Fibroblast of lung (primary cell): ENCODE data around the gene TSPAN16. TPM values are rescaled to one million over a fixed set of nuclear protein-coding genes. Genes with fewer than 3 reads are reported as not detected.

ENCODE experiments used
- DNase-seq, 2 donors: peaks; one replicate each; pipeline versions ENCODE4 v3.0.0 to v3.0.0-alpha.2; 2010; ENCODE audit warnings: low read depth in 2 of 2
- H2AFZ ChIP-seq: 2 replicates; pipeline ENCODE4 v1.5.1; 2012; ENCODE audit warnings: low read length, control low read depth, inconsistent platforms
- H3K27ac ChIP-seq: 2 replicates; pipeline ENCODE4 v1.5.1; 2011; ENCODE audit warnings: low read length, control low read depth; ENCODE audit not compliant: insufficient read depth
- H3K27me3 ChIP-seq: 2 replicates; pipeline ENCODE4 v1.5.1; 2011; ENCODE audit warnings: mild to moderate bottlenecking, low read length; ENCODE audit not compliant: control insufficient read depth, insufficient read depth
- H3K36me3 ChIP-seq: 2 replicates; pipeline ENCODE4 v1.5.1; 2011; ENCODE audit warnings: low read length; ENCODE audit not compliant: control insufficient read depth, insufficient read depth
- H3K4me1 ChIP-seq: 2 replicates; pipeline ENCODE4 v1.5.1; 2011; ENCODE audit warnings: low read length; ENCODE audit not compliant: control insufficient read depth, insufficient read depth; ENCODE audit errors: extremely low read depth
- H3K4me2 ChIP-seq: 2 replicates; pipeline ENCODE4 v1.5.1; 2011; ENCODE audit warnings: low read length, control low read depth; ENCODE audit not compliant: insufficient read depth; ENCODE audit errors: extremely low read depth
- H3K4me3 ChIP-seq, 4 experiments: fragments of 200-600 bp in 1 of 4; sonication (generic) in 1 of 4; replicated peaks in 1 of 4; 2 replicates each; pipeline ENCODE4 v1.5.1; 2011 to 2016; ENCODE audit warnings: low read length in 4 of 4, low read depth in 3 of 4, mild to moderate bottlenecking in 3 of 4, control low read depth in 2 of 4, inconsistent platforms in 1 of 4, mixed read lengths in 1 of 4; ENCODE audit not compliant: insufficient read depth in 1 of 4; ENCODE audit errors: control extremely low read depth in 1 of 4
- H3K79me2 ChIP-seq: 2 replicates; pipeline ENCODE4 v1.5.1; 2012; ENCODE audit warnings: mild to moderate bottlenecking, low read length, inconsistent platforms; ENCODE audit not compliant: control insufficient read depth, insufficient read depth
- H3K9ac ChIP-seq: 2 replicates; pipeline ENCODE4 v1.5.1; 2011; ENCODE audit warnings: mild to moderate bottlenecking, low read length, control low read depth; ENCODE audit not compliant: insufficient read depth
- H3K9me3 ChIP-seq: 2 replicates; pipeline ENCODE4 v1.5.1; 2012; ENCODE audit warnings: low read depth, low read length; ENCODE audit not compliant: control insufficient read depth, insufficient read depth
- H4K20me1 ChIP-seq: 2 replicates; pipeline ENCODE4 v1.5.1; 2011; ENCODE audit warnings: low read length; ENCODE audit not compliant: control insufficient read depth, insufficient read depth; ENCODE audit errors: extremely low read depth
- CTCF ChIP-seq, 2 donors: IDR thresholded peaks in 1 of 2; conservative IDR thresholded peaks in 1 of 2; 1 replicate in 1 of 2; 2 replicates in 1 of 2; pipeline ENCODE4 v1.5.1; 2011 to 2012; ENCODE audit warnings: low read length in 2 of 2, control low read depth in 1 of 2, inconsistent platforms in 1 of 2, low read depth in 1 of 2, mild to moderate bottlenecking in 1 of 2
- EZH2 ChIP-seq: IDR thresholded peaks from 2 replicates; pipeline ENCODE4 v1.5.1; 2012; ENCODE audit warnings: low read length, control low read depth, mild to moderate bottlenecking; ENCODE audit errors: missing control alignments
- polyA plus RNA-seq, 2 donors: library from polyadenylated mRNA; depleted of rRNA in 1 of 2; stranded (reverse) in 1 of 2; unstranded in 1 of 2; fragments of >200 nt; gene quantifications; 2 replicates each; pipeline ENCODE4 v1.2.1, GENCODE V29; 2011 to 2012; ENCODE audit warnings: missing spikeins in 1 of 2
- total RNA-seq: library from RNA; depleted of rRNA; stranded (reverse); fragments of >200 nt; gene quantifications from 2 replicates; pipeline ENCODE4 v1.2.1, GENCODE V29; 2014

TSPAN16 gene
- total and polyA plus RNA-seq, 2 donors (not counting 1 experiment from before 2014, with no cell fraction given), result not detected

GRCh38 chr19:11290256-11290655, 5.7 kb upstream of the TSPAN16 start:
- TF ChIP-seq CTCF (conservative IDR thresholded peaks at IDR 0.05 in 1 of 2, IDR thresholded peaks at IDR 0.05 in 1 of 2; ENCODE audit: low read depth in 1 of 2, low read length in 2 of 2), result no peak
- TF ChIP-seq EZH2, result no peak
- H2AFZ ChIP-seq, result no peak overlapping the region
- DNase-seq, result no peak
- H3K27ac ChIP-seq, result no peak overlapping the region
- no peak overlapping the region for H3K4me2 ChIP-seq
- no peaks in the 10 kb centered on the region for H3K36me3 ChIP-seq
- H3K27me3 ChIP-seq, result no peaks in the 10 kb centered on the region
- no peak overlapping the region for H3K9ac ChIP-seq
- peaks cover 2% of the 10 kb centered on the region for H3K4me1 ChIP-seq
- H3K79me2 ChIP-seq, result no peaks in the 10 kb centered on the region
- no peaks in the 10 kb centered on the region for H3K9me3 ChIP-seq
- H4K20me1 ChIP-seq, result no peaks in the 10 kb centered on the region
- no peak overlapping the region for H3K4me3 ChIP-seq

- Histone ChIP-seq H2AFZ (no peak overlapping the region), H3K27ac (no peak overlapping the region), H4K20me1 (no peaks in the 10 kb centered on the region), H3K9ac (no peak overlapping the region), H3K79me2 (no peaks in the 10 kb centered on the region), H3K27me3 (no peaks in the 10 kb centered on the region), H3K4me1 (peaks cover 2% of the 10 kb centered on the region), H3K9me3 (no peaks in the 10 kb centered on the region), H3K4me3 (no peak overlapping the region), H3K36me3 (no peaks in the 10 kb centered on the region), H3K4me2 (no peak overlapping the region)
- TF ChIP-seq EZH2 (no peak), CTCF (conservative IDR thresholded peaks at IDR 0.05 in 1 of 2, IDR thresholded peaks at IDR 0.05 in 1 of 2; ENCODE audit: low read depth in 1 of 2, low read length in 2 of 2) (no peak)
- no peak for DNase-seq
These were observed 4.5 kb upstream of the TSPAN16 start for GRCh38 chr19:11291415-11291814.

- no peak overlapping the region for H3K9ac ChIP-seq
- H3K36me3 ChIP-seq, result no peaks in the 10 kb centered on the region
- no peak for DNase-seq
- H3K79me2 ChIP-seq, result no peaks in the 10 kb centered on the region
- H3K4me1 ChIP-seq, result peaks cover 2% of the 10 kb centered on the region
- no peak overlapping the region for H3K4me3 ChIP-seq
- no peak for TF ChIP-seq CTCF (conservative IDR thresholded peaks at IDR 0.05 in 1 of 2, IDR thresholded peaks at IDR 0.05 in 1 of 2; ENCODE audit: low read depth in 1 of 2, low read length in 2 of 2)
- TF ChIP-seq EZH2, result no peak
- no peaks in the 10 kb centered on the region for H4K20me1 ChIP-seq
- no peak overlapping the region for H2AFZ ChIP-seq
- H3K27ac ChIP-seq, result no peak overlapping the region
- no peaks in the 10 kb centered on the region for H3K9me3 ChIP-seq
- no peak overlapping the region for H3K4me2 ChIP-seq
- no peaks in the 10 kb centered on the region for H3K27me3 ChIP-seq
These were observed 4.0 kb upstream of the TSPAN16 start for GRCh38 chr19:11291991-11292390.
